ENCODE data around the gene SCNM1. TPM values are rescaled to one million over a fixed set of nuclear protein-coding genes. Genes with fewer than 3 reads are reported as not detected.
A peak's percentile ranks its signal among the peaks of the same experiment; 100 is the strongest.

Gene SCNM1
- total and polyA plus RNA-seq, 11 donors = 11.5 to 44.4 (median 18.4) TPM

DNA sequence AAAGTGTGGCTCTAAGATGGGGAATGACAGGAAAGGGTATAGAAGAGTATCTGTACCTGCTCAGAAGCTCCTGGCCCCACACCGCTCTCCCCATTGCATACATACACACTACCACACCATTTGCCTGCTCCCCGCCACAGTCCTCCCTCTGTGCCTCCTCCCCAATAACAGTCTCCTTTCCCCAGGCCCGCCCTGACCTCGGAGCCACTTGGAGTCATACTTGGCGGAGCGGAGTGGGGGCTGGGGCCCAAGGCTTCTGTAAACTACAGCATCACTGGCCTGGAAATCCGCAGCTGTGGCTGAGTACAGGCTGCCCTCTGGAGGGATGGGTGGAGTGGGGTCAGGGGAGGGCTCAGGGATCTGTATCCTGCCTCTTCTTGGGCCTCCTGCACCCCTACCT, 28.2 kb upstream of the SCNM1 start:
- TF ChIP-seq POLR2A (IDR thresholded peaks at IDR 0.05) = no peak
- TF ChIP-seq, protein P1, sequence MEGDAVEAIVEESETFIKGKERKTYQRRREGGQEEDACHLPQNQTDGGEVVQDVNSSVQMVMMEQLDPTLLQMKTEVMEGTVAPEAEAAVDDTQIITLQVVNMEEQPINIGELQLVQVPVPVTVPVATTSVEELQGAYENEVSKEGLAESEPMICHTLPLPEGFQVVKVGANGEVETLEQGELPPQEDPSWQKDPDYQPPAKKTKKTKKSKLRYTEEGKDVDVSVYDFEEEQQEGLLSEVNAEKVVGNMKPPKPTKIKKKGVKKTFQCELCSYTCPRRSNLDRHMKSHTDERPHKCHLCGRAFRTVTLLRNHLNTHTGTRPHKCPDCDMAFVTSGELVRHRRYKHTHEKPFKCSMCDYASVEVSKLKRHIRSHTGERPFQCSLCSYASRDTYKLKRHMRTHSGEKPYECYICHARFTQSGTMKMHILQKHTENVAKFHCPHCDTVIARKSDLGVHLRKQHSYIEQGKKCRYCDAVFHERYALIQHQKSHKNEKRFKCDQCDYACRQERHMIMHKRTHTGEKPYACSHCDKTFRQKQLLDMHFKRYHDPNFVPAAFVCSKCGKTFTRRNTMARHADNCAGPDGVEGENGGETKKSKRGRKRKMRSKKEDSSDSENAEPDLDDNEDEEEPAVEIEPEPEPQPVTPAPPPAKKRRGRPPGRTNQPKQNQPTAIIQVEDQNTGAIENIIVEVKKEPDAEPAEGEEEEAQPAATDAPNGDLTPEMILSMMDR (IDR thresholded peaks at IDR 0.05) = no peak
- Histone ChIP-seq H3K27me3 (no peaks in the 10 kb centered on the region), H3K36me3 (peaks cover 2 to 86% (median 72%) of the 10 kb centered on the region in 9 donors), H3K4me3 (no peak overlapping the region), H3K9me3 (no peaks in the 10 kb centered on the region), H3K27ac (no peak overlapping the region), H3K4me1 (peaks cover 3 to 19% (median 9%) of the 10 kb centered on the region in 12 donors)
- intact Hi-C loops (cut with DNase I) = no loop called here
- DNase-seq (no peak), ATAC-seq (no peak)
- WGBS, 4 donors = 94 to 97% (median 94%) methylated on average over 6 to 7 of the region's 7 CpGs

GRCh38 chr1:151142411-151143056, 23.4 kb upstream of the SCNM1 start:
- Histone ChIP-seq H3K9me3 (no peaks in the 10 kb centered on the region), H3K27ac (peak overlapping the region; percentile 79 to 92 (median 87)), H3K4me3 (peak overlapping the region in 1 of 12 donors; percentile 12), H3K4me1 (peaks cover 13 to 56% (median 38%) of the 10 kb centered on the region in 12 donors), H3K36me3 (peaks cover 0 to 45% (median 31%) of the 10 kb centered on the region in 9 donors), H3K27me3 (peaks cover 0 to 5% (median 0%) of the 10 kb centered on the region in 9 donors)
- WGBS, 4 donors = 52 to 66% (median 58%) methylated on average over 4 to 5 of the region's 5 CpGs
- TF ChIP-seq, protein P1 (IDR thresholded peaks at IDR 0.05) = no peak
- TF ChIP-seq POLR2A (IDR thresholded peaks at IDR 0.05) = no peak
- ATAC-seq = peak; percentile 27 to 61 (median 48)
- intact Hi-C loops (cut with DNase I) = loop anchor here in 1 of 10 donors (5.0 to 10.0 kb wide), 2 partner anchors 35 to 118 kb away; no protein-coding TSS in a partner anchor
- peak in 4 of 5 donors; percentile 57 to 78 (median 69) for DNase-seq

DNA sequence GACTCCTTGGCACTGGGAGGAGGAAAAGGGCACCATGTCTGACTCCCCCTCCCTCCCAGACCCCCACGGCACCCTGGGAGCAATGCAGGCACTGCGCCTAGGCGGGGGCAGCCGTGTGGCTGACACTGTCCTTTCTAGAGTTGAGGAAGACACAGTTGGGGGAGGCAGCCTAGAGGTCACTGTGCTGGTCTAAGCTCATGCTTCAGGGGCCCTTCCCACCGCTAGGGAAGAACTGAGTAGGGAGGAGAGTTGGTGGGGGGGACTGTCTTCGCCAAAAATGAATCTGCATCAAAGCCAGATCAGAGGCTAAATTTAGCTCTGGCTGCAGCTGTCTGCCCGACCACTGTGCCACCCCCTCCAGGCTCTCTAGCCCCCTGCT, 22.9 kb upstream of the SCNM1 start:
- Histone ChIP-seq H3K9me3 (no peaks in the 10 kb centered on the region), H3K4me3 (peak overlapping the region in 3 of 12 donors; percentile 12 to 83 (median 80)), H3K27ac (peak overlapping the region; percentile 79 to 92 (median 87)), H3K4me1 (peaks cover 13 to 58% (median 39%) of the 10 kb centered on the region in 12 donors), H3K27me3 (peaks cover 0 to 5% (median 0%) of the 10 kb centered on the region in 9 donors), H3K36me3 (peaks cover 0 to 40% (median 26%) of the 10 kb centered on the region in 9 donors)
- DNase-seq (no peak), ATAC-seq (peak in 2 of 4 donors; percentile 12 to 22)
- TF ChIP-seq, protein P1 (IDR thresholded peaks at IDR 0.05) = peak in 3 of 12 donors; percentile 8 to 30 (median 16)
- TF ChIP-seq POLR2A (IDR thresholded peaks at IDR 0.05) = no peak
- intact Hi-C loops (cut with DNase I) = loop anchor here in 1 of 10 donors (5.0 to 10.0 kb wide), 2 partner anchors 36 to 118 kb away; no protein-coding TSS in a partner anchor
- WGBS, 4 donors = 28 to 45% (median 35%) methylated on average over 7 of the region's 7 CpGs

GRCh38 chr1:151143986-151144385, 22.0 kb upstream of the SCNM1 start:
- intact Hi-C loops (cut with DNase I) = loop anchor here in 1 of 10 donors (5.0 to 10.0 kb wide), 2 partner anchors 37 to 119 kb away; no protein-coding TSS in a partner anchor
- H3K36me3 ChIP-seq = peaks cover 0 to 31% (median 17%) of the 10 kb centered on the region in 9 donors
- H3K4me1 ChIP-seq = peaks cover 13 to 58% (median 39%) of the 10 kb centered on the region in 12 donors
- DNase-seq (no peak), ATAC-seq (no peak)
- H3K27me3 ChIP-seq = peaks cover 0 to 5% (median 0%) of the 10 kb centered on the region in 9 donors
- TF ChIP-seq POLR2A (IDR thresholded peaks at IDR 0.05) = no peak
- TF ChIP-seq, protein P1 (IDR thresholded peaks at IDR 0.05) = no peak
- 8 to 18% (median 12%) methylated on average over 5 of the region's 5 CpGs for WGBS, 4 donors
- H3K27ac ChIP-seq = peak overlapping the region; percentile 79 to 92 (median 87)
- H3K9me3 ChIP-seq = no peaks in the 10 kb centered on the region
- peak overlapping the region in 10 of 12 donors; percentile 66 to 97 (median 84) for H3K4me3 ChIP-seq

All from heart left ventricle (tissue), 16 donors.